Hematopoietic multipotent progenitor cell treated with erythropoietin and hydrocortisone succinate and interleukin-3 and kit ligand, for 8 days (in vitro differentiated cells): ENCODE data around the gene TPX2.
A peak's percentile ranks its signal among the peaks of the same experiment; 100 is the strongest.
"Not testable (repeated sequence)": the region's sequence is repeated elsewhere in the genome, so short reads cannot be mapped to it uniquely, and the experiment has no call there.

ENCODE experiments used
- DNase-seq: peaks from one replicate; pipeline ENCODE4 v3.0.0-alpha.2; 2015

The TPX2 gene

DNA sequence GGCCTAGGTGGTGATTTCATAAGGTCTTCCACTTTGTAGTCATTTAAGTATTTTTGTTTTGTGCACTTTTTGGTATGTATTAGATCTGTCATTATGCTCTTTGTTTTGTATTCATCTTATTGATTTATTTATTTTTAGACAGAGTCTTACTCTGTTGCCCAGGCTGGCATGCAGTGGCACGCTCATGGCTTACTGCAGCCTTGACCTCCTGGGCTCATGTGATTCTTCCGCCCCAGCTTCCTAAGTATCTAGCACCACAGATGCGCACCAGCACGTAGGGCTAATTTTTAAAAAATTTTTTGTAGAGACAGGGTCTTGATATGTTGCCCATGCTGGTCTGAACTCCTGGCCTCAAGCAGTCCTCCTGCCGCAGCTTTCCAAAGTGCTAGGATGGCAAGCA is 30.6 kb downstream of the TPX2 start:
- no peak for DNase-seq

- DNase-seq = no peak
Observed at GRCh38 chr20:31770243-31770642, 31.2 kb downstream of the TPX2 start.

GRCh38 chr20:31774408-31774807 is 35.3 kb downstream of the TPX2 start:
- no peak for DNase-seq

DNA sequence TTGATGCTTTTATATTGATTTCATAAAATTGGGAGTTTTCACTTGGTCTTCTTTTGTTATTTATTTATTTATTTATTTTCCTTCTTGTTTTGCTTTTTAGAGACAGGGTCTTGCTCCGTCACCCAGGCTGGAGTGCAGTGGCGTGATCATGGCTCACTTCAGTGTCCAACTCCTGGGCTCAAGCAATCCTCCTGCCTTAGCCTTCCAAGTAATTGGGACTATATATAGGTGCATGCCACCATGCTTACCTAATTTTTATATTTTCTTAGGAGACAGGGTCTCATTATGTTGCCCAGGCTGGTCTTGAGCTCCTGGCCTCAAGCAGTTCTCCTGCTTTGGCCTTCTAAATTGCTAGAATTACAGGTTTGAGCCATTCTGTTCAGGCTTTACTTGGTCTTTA is 41.7 kb downstream of the TPX2 start:
- DNase-seq = no peak

- no peak for DNase-seq
Observed at GRCh38 chr20:31781945-31782344, 42.9 kb downstream of the TPX2 start.

DNA sequence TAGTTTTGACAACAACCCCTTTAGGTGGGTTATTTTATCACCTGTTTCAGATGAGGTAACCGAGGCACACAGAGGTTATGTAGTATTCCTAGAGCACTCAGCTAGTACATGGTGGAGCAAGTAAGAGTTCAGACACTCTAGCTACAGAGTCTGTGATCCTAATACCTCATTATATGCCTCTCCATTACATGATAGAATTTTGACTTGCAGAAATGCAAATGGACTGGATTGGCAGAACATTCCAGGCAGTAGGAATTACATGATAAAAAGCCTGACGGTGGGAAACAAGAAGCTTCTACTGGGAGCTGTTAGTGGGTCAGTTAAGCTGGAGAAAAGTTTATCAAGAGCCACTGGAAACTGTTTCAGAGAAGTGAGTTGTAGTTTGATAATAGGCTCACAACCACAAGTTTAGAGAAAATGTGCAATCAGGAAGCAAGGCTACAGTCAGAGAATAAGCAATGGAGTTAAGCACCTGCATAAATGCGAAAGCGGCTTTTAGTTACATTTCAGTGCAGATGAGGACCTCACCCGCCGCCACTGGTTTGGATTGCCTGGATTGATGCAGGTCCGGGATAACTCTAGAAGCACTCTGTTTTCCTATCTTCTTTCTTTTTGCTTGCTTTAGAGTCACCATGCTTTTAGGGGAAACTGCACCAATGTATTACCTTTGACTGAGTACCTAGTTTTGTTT is 45.4 kb downstream of the TPX2 start:
- no peak for DNase-seq

GRCh38 chr20:31785089-31785488 is 46.0 kb downstream of the TPX2 start:
- no peak for DNase-seq

DNA sequence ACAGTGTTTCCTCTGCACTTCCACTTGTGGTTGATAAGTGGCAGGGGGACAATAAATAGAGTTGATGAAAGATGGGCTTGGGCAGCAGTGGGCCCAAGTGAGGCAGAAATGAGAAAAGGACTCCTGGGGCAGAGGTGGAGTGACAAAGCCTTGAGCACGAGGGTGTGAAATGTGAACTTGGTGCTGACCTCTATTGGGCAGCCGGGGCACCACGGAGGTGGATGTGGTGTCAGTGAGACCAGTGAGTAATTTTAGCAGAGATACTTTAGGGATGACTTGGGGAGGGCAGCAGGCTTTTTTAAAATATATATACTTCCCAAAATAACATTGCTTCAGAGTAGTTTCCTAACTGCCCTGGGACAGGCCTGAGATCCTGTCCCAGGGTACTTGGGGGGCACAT is 49.5 kb downstream of the TPX2 start:
- no peak for DNase-seq

DNA sequence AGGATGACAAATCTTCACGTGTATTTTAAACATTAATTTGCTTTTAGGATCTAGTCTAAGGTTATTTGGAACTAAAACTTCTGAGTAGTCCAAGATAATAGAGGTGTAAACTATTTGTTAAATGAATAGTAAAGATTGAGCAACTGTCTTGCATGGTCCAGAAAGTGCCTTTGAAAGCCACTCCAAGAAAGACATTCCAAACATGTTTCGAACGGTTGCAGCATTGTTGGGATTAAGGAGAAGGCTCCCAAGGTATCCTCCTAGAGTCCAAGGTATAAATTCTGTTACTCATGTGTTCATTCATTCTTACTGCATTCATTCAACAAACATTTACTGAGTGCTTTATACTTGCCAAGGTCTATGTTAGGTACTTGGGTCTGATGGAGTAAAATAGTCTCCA is 51.3 kb downstream of the TPX2 start:
- DNase-seq = no peak

DNA sequence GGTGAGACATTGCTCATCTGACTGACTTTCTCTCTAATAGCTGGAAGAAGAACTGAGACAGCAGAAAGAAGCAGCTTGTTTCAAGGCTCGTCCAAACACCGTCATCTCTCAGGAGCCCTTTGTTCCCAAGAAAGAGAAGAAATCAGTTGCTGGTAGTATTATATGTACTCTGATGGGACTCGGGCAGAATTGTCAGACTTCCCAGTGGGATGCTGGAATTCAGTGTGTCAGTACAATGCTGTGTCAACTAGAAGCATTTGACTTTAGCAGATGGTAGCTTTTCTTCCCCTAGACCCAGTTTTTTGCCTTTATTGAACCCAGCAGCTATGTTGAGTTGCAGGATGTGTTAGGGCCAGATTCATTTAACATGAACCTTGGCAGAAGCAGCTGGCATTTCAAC is 58.3 kb downstream of the TPX2 start:
- no peak for DNase-seq

DNA sequence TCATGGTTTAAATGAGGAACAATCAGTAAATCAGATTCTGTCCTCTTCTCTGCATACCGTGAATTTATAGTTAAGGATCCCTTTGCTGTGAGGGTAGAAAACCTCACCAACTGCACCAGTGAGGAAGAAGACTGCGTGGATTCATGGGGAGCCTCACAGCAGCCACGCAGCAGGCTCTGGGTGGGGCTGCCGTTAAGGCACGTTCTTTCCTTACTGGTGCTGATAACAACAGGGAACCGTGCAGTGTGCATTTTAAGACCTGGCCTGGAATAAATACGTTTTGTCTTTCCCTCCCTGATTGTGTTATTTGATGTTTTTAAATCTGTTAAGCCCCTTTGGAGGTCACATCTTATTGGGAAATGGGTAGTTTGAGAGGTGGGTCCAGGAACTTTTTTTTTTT is 62.4 kb downstream of the TPX2 start:
- DNase-seq = peak; percentile 66

GRCh38 chr20:31803552-31804291 is 64.6 kb downstream of the TPX2 start:
- no peak for DNase-seq

- no peak for DNase-seq
Observed at GRCh38 chr20:31806564-31807355, 67.7 kb downstream of the TPX2 start.

DNA sequence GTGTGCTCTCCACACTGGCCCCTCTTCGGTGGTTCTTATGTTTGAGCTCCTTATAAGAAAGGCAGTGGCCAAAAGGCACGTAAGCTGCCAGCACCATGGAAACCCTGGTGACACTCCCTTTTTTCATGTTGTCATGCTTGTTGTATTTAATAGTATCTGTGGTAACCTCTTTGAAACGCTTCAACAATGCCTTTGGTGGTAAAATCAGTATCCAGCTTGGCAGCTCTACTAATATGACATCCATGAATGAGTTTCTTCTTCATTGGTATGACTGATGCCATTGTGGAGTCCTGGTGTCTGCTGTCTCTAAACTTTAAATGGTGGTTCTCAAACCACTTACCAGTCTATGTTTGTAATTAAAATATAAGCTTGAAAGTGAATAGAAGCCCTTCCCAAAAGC is 69.4 kb downstream of the TPX2 start:
- DNase-seq = no peak

GRCh38 chr20:31809661-31810060 is 70.6 kb downstream of the TPX2 start:
- no peak for DNase-seq

GRCh38 chr20:31811198-31811597 is 72.1 kb downstream of the TPX2 start:
- no peak for DNase-seq

DNA sequence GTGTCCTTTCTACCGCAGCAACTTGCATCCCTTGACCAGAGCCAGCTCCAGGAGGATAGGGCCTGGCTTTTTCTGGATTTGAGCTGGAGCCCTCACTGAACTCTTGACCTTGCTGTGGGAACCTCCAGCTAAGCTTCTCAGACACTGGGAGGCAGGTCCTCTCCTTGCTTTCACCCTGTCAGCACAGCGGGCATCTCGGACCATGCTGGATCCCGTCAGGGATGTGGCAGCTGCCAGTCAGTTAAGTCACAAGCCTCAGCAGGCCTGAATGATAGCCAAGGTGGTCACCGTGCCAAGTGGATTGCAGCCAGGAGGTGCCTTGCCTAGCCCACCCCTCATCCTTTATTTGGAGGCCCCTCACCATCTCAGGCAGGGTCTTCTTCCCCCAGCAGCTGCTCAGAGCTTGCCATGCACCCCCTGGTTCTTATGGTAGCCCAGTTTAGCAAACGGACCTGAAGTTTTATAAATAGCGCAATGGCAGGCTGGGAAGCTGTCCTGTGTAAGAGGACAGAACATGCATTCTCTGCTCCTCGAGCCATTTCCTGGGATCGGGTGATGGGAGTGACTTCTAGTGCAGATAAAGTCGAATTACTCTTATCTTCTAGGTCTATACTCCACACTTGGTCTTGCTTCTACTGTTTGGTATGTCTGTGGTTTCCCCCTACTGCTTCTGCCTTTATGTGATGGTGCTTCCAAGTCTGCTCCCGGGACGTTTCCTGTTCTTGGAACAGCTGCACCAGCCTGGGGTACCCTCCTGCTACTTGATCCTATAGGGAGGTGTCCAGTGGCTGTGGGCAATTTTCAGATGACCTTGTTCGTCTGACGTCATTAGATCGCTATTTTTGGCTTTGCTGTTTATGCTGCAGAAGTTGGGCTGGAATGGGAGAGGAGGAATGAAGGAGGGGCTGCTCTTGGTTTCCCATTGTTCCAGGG is 73.0 kb downstream of the TPX2 start:
- peak; percentile 37 for DNase-seq

DNA sequence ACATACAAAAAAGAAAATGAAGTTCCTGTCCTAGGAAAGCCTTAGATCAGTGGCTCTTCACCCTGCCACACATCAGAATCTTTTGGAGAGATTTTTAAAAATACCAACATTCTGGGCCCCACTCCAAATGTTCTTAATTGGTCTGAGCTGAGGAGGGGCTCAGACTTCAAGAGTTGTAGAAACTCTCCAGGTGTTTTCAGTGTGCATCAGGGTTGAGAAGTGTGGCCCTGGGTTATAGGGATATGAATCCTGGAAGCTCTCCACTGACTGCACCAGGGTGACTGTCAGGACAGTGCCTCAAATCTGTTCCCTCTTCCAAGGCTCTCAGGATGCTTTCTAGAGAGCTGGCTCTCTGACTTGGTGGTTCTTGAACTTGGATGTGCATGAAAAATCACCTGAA is 74.5 kb downstream of the TPX2 start:
- DNase-seq = no peak

GRCh38 chr20:31814142-31814541 is 75.1 kb downstream of the TPX2 start:
- not testable (repeated sequence) for DNase-seq

DNA sequence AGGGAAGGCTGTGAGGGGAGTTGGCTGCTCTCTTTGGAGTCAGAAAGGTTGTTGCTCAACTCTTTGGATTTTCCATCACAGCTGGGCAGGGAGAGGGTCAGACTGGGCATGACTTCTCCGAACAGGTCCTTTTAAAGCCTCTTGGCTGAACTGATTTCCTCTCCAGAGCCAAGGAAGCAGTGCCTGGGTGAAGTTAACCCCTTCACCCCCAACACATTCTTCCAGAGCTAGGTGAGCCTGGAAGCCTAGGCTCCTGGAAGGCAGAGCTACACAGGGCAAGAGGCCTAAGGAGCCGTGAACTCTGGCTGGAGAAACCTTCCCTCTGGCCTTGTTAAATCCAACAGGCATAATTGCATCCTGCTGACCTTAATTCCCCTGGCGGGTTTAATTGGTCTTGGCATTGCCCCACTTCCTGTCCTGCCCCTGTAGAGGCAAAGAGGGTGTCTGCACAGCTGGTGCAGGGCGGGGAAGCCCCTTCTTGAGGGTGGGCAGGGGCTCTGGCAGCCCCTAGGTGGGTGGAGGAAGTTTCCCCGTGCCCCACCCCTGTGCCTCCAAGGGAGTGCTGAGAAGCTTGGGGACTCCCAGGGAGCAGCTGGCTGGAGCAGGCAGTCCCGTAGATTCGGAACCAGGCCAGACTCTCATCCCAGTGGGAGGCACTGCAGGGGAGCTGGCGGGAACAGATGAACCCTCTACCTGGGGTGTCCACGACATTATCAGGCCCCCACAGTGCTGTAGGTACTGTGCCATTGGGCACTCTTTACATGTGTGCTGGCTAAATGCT is 76.5 kb downstream of the TPX2 start:
- DNase-seq = no peak

DNA sequence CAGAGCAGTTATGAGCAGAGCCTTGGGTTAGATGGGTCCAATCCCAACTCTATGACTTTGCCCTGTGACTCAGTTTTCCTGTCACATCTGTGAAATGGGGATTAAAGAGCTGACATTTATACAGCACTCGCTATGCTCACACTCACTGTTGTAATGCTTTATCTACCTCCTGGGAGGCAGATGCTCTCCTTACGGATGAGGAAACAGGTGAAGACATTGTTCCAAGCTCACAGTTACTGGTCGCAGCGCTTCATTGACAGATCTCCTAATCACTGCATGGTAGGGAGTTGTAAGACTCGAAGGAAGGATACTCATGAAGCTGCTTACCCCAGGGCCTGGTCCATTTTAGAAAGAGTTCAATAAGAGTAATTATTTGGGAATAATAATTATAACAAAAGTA is 77.1 kb downstream of the TPX2 start:
- DNase-seq = no peak

- DNase-seq = no peak
Observed at GRCh38 chr20:31817461-31817860, 78.4 kb downstream of the TPX2 start.
